Fibroblast of lung (primary cell): ENCODE measurements around the gene TTLL9. TPM values are rescaled to one million over a fixed set of nuclear protein-coding genes. Genes with fewer than 3 reads are reported as not detected.

ENCODE experiments used
- DNase-seq, 2 donors: peaks; one replicate each; pipeline versions ENCODE4 v3.0.0 to v3.0.0-alpha.2; 2010; ENCODE audit warnings: low read depth in 2 of 2
- H2AFZ ChIP-seq: 2 replicates; pipeline ENCODE4 v1.5.1; 2012; ENCODE audit warnings: low read length, control low read depth, inconsistent platforms
- H3K27ac ChIP-seq: 2 replicates; pipeline ENCODE4 v1.5.1; 2011; ENCODE audit warnings: low read length, control low read depth; ENCODE audit not compliant: insufficient read depth
- H3K27me3 ChIP-seq: 2 replicates; pipeline ENCODE4 v1.5.1; 2011; ENCODE audit warnings: mild to moderate bottlenecking, low read length; ENCODE audit not compliant: control insufficient read depth, insufficient read depth
- H3K36me3 ChIP-seq: 2 replicates; pipeline ENCODE4 v1.5.1; 2011; ENCODE audit warnings: low read length; ENCODE audit not compliant: control insufficient read depth, insufficient read depth
- H3K4me1 ChIP-seq: 2 replicates; pipeline ENCODE4 v1.5.1; 2011; ENCODE audit warnings: low read length; ENCODE audit not compliant: control insufficient read depth, insufficient read depth; ENCODE audit errors: extremely low read depth
- H3K4me2 ChIP-seq: 2 replicates; pipeline ENCODE4 v1.5.1; 2011; ENCODE audit warnings: low read length, control low read depth; ENCODE audit not compliant: insufficient read depth; ENCODE audit errors: extremely low read depth
- H3K4me3 ChIP-seq, 4 experiments: fragments of 200-600 bp in 1 of 4; sonication (generic) in 1 of 4; replicated peaks in 1 of 4; 2 replicates each; pipeline ENCODE4 v1.5.1; 2011 to 2016; ENCODE audit warnings: low read length in 4 of 4, low read depth in 3 of 4, mild to moderate bottlenecking in 3 of 4, control low read depth in 2 of 4, inconsistent platforms in 1 of 4, mixed read lengths in 1 of 4; ENCODE audit not compliant: insufficient read depth in 1 of 4; ENCODE audit errors: control extremely low read depth in 1 of 4
- H3K79me2 ChIP-seq: 2 replicates; pipeline ENCODE4 v1.5.1; 2012; ENCODE audit warnings: mild to moderate bottlenecking, low read length, inconsistent platforms; ENCODE audit not compliant: control insufficient read depth, insufficient read depth
- H3K9ac ChIP-seq: 2 replicates; pipeline ENCODE4 v1.5.1; 2011; ENCODE audit warnings: mild to moderate bottlenecking, low read length, control low read depth; ENCODE audit not compliant: insufficient read depth
- H3K9me3 ChIP-seq: 2 replicates; pipeline ENCODE4 v1.5.1; 2012; ENCODE audit warnings: low read depth, low read length; ENCODE audit not compliant: control insufficient read depth, insufficient read depth
- H4K20me1 ChIP-seq: 2 replicates; pipeline ENCODE4 v1.5.1; 2011; ENCODE audit warnings: low read length; ENCODE audit not compliant: control insufficient read depth, insufficient read depth; ENCODE audit errors: extremely low read depth
- EZH2 ChIP-seq: IDR thresholded peaks from 2 replicates; pipeline ENCODE4 v1.5.1; 2012; ENCODE audit warnings: low read length, control low read depth, mild to moderate bottlenecking; ENCODE audit errors: missing control alignments
- polyA plus RNA-seq, 2 donors: library from polyadenylated mRNA; depleted of rRNA in 1 of 2; stranded (reverse) in 1 of 2; unstranded in 1 of 2; fragments of >200 nt; gene quantifications; 2 replicates each; pipeline ENCODE4 v1.2.1, GENCODE V29; 2011 to 2012; ENCODE audit warnings: missing spikeins in 1 of 2
- total RNA-seq: library from RNA; depleted of rRNA; stranded (reverse); fragments of >200 nt; gene quantifications from 2 replicates; pipeline ENCODE4 v1.2.1, GENCODE V29; 2014
- TF ChIP-seq, protein P1 (sequence below), 2 donors: IDR thresholded peaks in 1 of 2; conservative IDR thresholded peaks in 1 of 2; 1 replicate in 1 of 2; 2 replicates in 1 of 2; pipeline ENCODE4 v1.5.1; 2011 to 2012; ENCODE audit warnings: low read length in 2 of 2, control low read depth in 1 of 2, inconsistent platforms in 1 of 2, low read depth in 1 of 2, mild to moderate bottlenecking in 1 of 2

TTLL9 gene
- total and polyA plus RNA-seq, 2 donors (not counting 1 experiment from before 2014, with no cell fraction given): 0.05 TPM; not detected in 1

DNA sequence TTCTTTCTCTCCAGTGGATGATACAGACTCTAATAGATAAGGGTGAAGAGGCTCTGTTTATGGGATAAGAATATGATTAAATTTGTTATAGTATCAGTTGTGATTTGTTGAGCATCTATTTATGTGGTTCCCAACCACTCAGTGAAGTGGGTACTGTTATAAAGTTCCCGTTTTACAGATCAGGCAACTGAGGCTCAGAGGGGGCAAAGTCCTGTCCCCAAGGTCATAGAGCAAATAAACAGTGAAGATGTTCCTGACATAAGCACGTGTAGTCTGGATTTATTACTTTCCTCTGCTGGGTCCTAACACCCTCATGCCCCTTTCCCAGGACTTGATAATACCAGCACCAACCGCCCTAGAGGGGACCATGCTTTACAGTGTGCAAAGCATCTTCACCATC lies 4.2 kb upstream of the TTLL9 start:
- Histone ChIP-seq H3K36me3 (no peaks in the 10 kb centered on the region), H3K4me1 (no peaks in the 10 kb centered on the region), H3K9me3 (no peaks in the 10 kb centered on the region), H3K79me2 (no peaks in the 10 kb centered on the region), H3K4me3 (no peak overlapping the region), H3K27ac (no peak overlapping the region), H3K27me3 (peaks cover 42% of the 10 kb centered on the region), H2AFZ (no peak overlapping the region), H3K9ac (no peak overlapping the region), H3K4me2 (no peak overlapping the region), H4K20me1 (no peaks in the 10 kb centered on the region)
- no peak for DNase-seq
- TF ChIP-seq, protein P1, sequence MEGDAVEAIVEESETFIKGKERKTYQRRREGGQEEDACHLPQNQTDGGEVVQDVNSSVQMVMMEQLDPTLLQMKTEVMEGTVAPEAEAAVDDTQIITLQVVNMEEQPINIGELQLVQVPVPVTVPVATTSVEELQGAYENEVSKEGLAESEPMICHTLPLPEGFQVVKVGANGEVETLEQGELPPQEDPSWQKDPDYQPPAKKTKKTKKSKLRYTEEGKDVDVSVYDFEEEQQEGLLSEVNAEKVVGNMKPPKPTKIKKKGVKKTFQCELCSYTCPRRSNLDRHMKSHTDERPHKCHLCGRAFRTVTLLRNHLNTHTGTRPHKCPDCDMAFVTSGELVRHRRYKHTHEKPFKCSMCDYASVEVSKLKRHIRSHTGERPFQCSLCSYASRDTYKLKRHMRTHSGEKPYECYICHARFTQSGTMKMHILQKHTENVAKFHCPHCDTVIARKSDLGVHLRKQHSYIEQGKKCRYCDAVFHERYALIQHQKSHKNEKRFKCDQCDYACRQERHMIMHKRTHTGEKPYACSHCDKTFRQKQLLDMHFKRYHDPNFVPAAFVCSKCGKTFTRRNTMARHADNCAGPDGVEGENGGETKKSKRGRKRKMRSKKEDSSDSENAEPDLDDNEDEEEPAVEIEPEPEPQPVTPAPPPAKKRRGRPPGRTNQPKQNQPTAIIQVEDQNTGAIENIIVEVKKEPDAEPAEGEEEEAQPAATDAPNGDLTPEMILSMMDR (conservative IDR thresholded peaks at IDR 0.05 in 1 of 2, IDR thresholded peaks at IDR 0.05 in 1 of 2; ENCODE audit: low read depth in 1 of 2, low read length in 2 of 2): no peak
- no peak for TF ChIP-seq EZH2

DNA sequence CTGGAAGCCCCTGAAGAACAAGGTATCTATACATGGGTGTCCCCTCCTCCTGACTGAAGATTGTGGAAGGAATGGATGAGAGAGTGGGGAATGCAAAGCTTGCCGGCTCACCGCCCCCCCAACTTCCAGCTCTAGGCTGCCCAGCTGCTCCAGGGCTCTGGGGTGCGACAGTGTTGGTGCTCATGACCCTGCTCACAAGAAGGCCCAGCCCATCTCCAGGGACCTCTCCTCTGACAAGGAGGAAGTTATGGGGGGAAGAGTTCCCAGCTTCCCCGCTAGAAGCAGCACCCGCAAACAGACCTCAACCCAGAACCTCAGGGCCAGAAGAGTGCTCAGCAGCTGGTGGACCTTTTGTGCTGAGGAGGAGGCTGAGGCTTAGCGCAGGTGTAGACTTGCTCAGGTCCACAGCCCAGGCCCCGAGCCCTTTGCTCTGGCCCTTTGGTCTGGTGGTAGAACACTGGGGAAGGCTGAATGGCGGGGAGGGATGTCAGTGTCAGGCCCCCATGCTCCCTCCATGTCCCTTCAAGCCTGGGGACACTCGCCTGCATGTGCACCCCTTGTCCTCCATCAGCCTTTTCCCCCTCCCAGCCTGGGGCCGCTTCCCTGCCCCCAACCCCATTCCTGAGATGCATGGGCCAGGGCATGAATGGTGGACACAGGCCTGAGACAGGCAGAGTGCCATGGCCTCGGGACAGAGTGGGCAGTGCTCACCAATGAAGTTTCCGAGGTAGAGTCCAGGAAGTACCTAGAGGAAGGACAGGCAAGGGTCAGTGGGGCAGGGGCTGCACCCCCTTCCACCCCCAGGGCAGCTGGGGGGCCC lies 1.4 kb upstream of the TTLL9 start:
- Histone ChIP-seq H3K4me3 (no peak overlapping the region), H3K4me1 (no peaks in the 10 kb centered on the region), H3K79me2 (no peaks in the 10 kb centered on the region), H3K27me3 (peaks cover 47% of the 10 kb centered on the region), H4K20me1 (no peaks in the 10 kb centered on the region), H3K9me3 (no peaks in the 10 kb centered on the region), H3K27ac (no peak overlapping the region), H3K36me3 (no peaks in the 10 kb centered on the region), H2AFZ (no peak overlapping the region), H3K4me2 (no peak overlapping the region), H3K9ac (no peak overlapping the region)
- DNase-seq: no peak
- TF ChIP-seq EZH2: no peak
- TF ChIP-seq, protein P1 (conservative IDR thresholded peaks at IDR 0.05 in 1 of 2, IDR thresholded peaks at IDR 0.05 in 1 of 2; ENCODE audit: low read depth in 1 of 2, low read length in 2 of 2): no peak

DNA sequence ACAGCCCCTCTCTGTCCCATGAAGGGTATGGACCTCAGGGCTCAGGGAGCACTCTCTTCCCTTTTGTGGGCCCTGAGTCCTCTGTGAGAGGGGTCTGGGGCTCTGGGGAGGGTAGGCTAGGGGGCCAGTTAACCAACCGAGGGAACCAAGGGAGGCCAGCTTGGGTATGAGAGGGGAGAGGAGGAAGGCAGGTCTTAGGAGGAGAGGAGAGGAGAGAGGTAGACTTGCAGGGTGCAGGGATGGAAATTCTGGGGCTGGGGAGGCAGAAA lies 827 bp upstream of the TTLL9 start:
- Histone ChIP-seq H2AFZ (no peak overlapping the region), H3K36me3 (no peaks in the 10 kb centered on the region), H3K4me3 (peak overlapping the region in 1 of 4 experiments; percentile 39), H3K9ac (no peak overlapping the region), H3K4me1 (no peaks in the 10 kb centered on the region), H3K27me3 (peaks cover 47% of the 10 kb centered on the region), H3K9me3 (no peaks in the 10 kb centered on the region), H3K79me2 (no peaks in the 10 kb centered on the region), H3K4me2 (no peak overlapping the region), H3K27ac (no peak overlapping the region), H4K20me1 (no peaks in the 10 kb centered on the region)
- no peak for DNase-seq
- no peak for TF ChIP-seq EZH2
- TF ChIP-seq, protein P1 (conservative IDR thresholded peaks at IDR 0.05 in 1 of 2, IDR thresholded peaks at IDR 0.05 in 1 of 2; ENCODE audit: low read depth in 1 of 2, low read length in 2 of 2): no peak
